Gastroesophageal sphincter (tissue), 4 donors: Measurements from ENCODE around the gene PARD3. TPM values are rescaled to one million over a fixed set of nuclear protein-coding genes. Genes with fewer than 3 reads are reported as not detected.
A peak's percentile ranks its signal among the peaks of the same experiment; 100 is the strongest.

ENCODE experiments used
- ATAC-seq: fragments of 150-250 bp; one replicate; pipeline ENCODE4 v1.9.1; 2016; ENCODE audit warnings: mild to moderate bottlenecking, moderate library complexity
- H3K27ac ChIP-seq, 4 donors: fragments of 200-600 bp; sonication (generic) in 3 of 4; 1 replicate in 3 of 4; 2 replicates in 1 of 4; pipeline ENCODE4 v1.5.1; 2016 to 2019
- H3K27me3 ChIP-seq: fragments of 200-600 bp; sonication (generic); one replicate; pipeline ENCODE4 v1.5.1; 2019
- H3K36me3 ChIP-seq, 2 donors: fragments of 200-600 bp; sonication (generic); one replicate each; pipeline ENCODE4 v1.5.1; 2019; ENCODE audit warnings: control low read depth in 1 of 2
- H3K4me1 ChIP-seq, 3 donors: fragments of 200-600 bp; sonication (generic); 1 replicate in 2 of 3; 2 replicates in 1 of 3; pipeline ENCODE4 v1.5.1; 2016 to 2019; ENCODE audit warnings: control low read depth in 2 of 3
- H3K4me3 ChIP-seq, 2 donors: fragments of 200-600 bp; sonication (generic); one replicate each; pipeline ENCODE4 v1.5.1; 2019; ENCODE audit warnings: mild to moderate bottlenecking in 1 of 2, moderate library complexity in 1 of 2
- H3K9me3 ChIP-seq, 3 donors: fragments of 200-600 bp; sonication (generic); one replicate each; pipeline ENCODE4 v1.5.1; 2017 to 2019; ENCODE audit warnings: control low read depth in 2 of 3
- CTCF ChIP-seq, 4 experiments: fragments of 200-600 bp in 2 of 4; fragments of 450-650 bp in 2 of 4; sonication (generic) in 1 of 4; IDR thresholded peaks; one replicate each; pipeline ENCODE4 v1.5.1; 2017 to 2019; ENCODE audit warnings: antibody characterized with exemption in 4 of 4, mild to moderate bottlenecking in 2 of 4, moderate library complexity in 2 of 4
- EP300 ChIP-seq: sonication (generic); formaldehyde crosslinking; IDR thresholded peaks from one replicate; pipeline ENCODE4 v1.6.1; 2017; ENCODE audit warnings: antibody characterized with exemption, mild to moderate bottlenecking
- POLR2A ChIP-seq, 2 donors: fragments of 450-650 bp; IDR thresholded peaks; one replicate each; pipeline ENCODE4 v1.6.1; 2017; ENCODE audit warnings: antibody characterized with exemption in 2 of 2, mild to moderate bottlenecking in 2 of 2, moderate library complexity in 1 of 2
- POLR2AphosphoS5 ChIP-seq: sonication (generic); formaldehyde crosslinking; IDR thresholded peaks from one replicate; pipeline ENCODE4 v1.6.1; 2017; ENCODE audit warnings: antibody characterized with exemption
- WGBS, 2 donors: methylation state at CpG; one replicate each; pipeline ENCODE4 v1.1.5; 2018; ENCODE audit warnings: low coverage in 1 of 2; 5-methylcytosine and 5-hydroxymethylcytosine counted together
- total RNA-seq, 4 donors: library from RNA; depleted of rRNA; stranded (reverse); fragments of >200 nt; gene quantifications; one replicate each; pipeline ENCODE4 v1.1.0, GENCODE V29; 2016

The PARD3 gene
- total RNA-seq, 4 donors from 2014 or later, result 101 to 127 (median 115) TPM

- WGBS, 2 donors, result 64 to 67% methylated on average over 3 to 4 of the region's 4 CpGs
- Histone ChIP-seq H3K9me3 (no peaks in the 10 kb centered on the region), H3K4me3 (no peak overlapping the region), H3K27me3 (no peaks in the 10 kb centered on the region), H3K4me1 (peaks cover 0 to 25% (median 0%) of the 10 kb centered on the region in 3 donors), H3K27ac (no peak overlapping the region), H3K36me3 (no peaks in the 10 kb centered on the region)
- no peak for TF ChIP-seq EP300
- TF ChIP-seq POLR2AphosphoS5, result no peak
- TF ChIP-seq POLR2A (IDR thresholded peaks at IDR 0.05), result no peak
- no peak for TF ChIP-seq CTCF (IDR thresholded peaks at IDR 0.05)
- ATAC-seq, result no peak
These were observed 408.4 kb downstream of the PARD3 start for GRCh38 chr10:34406463-34407323.

- no peaks in the 10 kb centered on the region for H3K27me3 ChIP-seq
- no peak overlapping the region for H3K4me3 ChIP-seq
- no peaks in the 10 kb centered on the region for H3K9me3 ChIP-seq
- H3K36me3 ChIP-seq, result no peaks in the 10 kb centered on the region
- 92 to 94% methylated on average over 3 of the region's 3 CpGs for WGBS, 2 donors
- peaks cover 0 to 25% (median 0%) of the 10 kb centered on the region in 3 donors for H3K4me1 ChIP-seq
- no peak for ATAC-seq
- TF ChIP-seq POLR2A (IDR thresholded peaks at IDR 0.05) (no peak), EP300 (no peak), POLR2AphosphoS5 (no peak), CTCF (IDR thresholded peaks at IDR 0.05) (no peak)
- H3K27ac ChIP-seq, result no peak overlapping the region
These were observed 409.3 kb downstream of the PARD3 start for GRCh38 chr10:34405611-34406462.

- WGBS, 2 donors, result 39 to 47% methylated on average over 4 of the region's 4 CpGs
These were observed 411.6 kb downstream of the PARD3 start for GRCh38 chr10:34403512-34403911.

GRCh38 chr10:34400075-34400474 lies 415.0 kb downstream of the PARD3 start:
- Histone ChIP-seq H3K27me3 (no peaks in the 10 kb centered on the region), H3K4me1 (peaks cover 0 to 10% (median 0%) of the 10 kb centered on the region in 3 donors), H3K27ac (no peak overlapping the region), H3K36me3 (peaks cover 0 to 5% of the 10 kb centered on the region in 2 donors), H3K9me3 (no peaks in the 10 kb centered on the region), H3K4me3 (no peak overlapping the region)
- WGBS, 2 donors, result 93 to 95% methylated on average over 3 of the region's 3 CpGs
- TF ChIP-seq EP300 (no peak), POLR2A (IDR thresholded peaks at IDR 0.05) (no peak), CTCF (IDR thresholded peaks at IDR 0.05) (no peak), POLR2AphosphoS5 (no peak)
- no peak for ATAC-seq

More at GRCh38 chr10:34403512-34403911, 411.6 kb downstream of the PARD3 start:
- TF ChIP-seq POLR2AphosphoS5 (peak; percentile 56), CTCF (IDR thresholded peaks at IDR 0.05) (no peak)
- Histone ChIP-seq H3K4me3 (no peak overlapping the region), H3K4me1 (peaks cover 0 to 25% (median 0%) of the 10 kb centered on the region in 3 donors), H3K36me3 (no peaks in the 10 kb centered on the region), H3K27ac (no peak overlapping the region), H3K27me3 (no peaks in the 10 kb centered on the region), H3K9me3 (no peaks in the 10 kb centered on the region)
- no peak for ATAC-seq
